Activated CD8-positive, alpha-beta memory T cell treated with anti-CD3 and anti-CD28 coated beads, Interleukin-2, amount 50 U/mL, for 1 hour (primary cell): Measurements from ENCODE around the gene FBXW4.

ENCODE experiments used
- DNase-seq: peaks from one replicate; pipeline ENCODE4 v3.0.0-alpha.2; 2020; ENCODE audit errors: extremely low read depth

The FBXW4 gene

GRCh38 chr10:101566333-101567164 is 128.4 kb downstream of the FBXW4 start:
- no peak for DNase-seq

DNA sequence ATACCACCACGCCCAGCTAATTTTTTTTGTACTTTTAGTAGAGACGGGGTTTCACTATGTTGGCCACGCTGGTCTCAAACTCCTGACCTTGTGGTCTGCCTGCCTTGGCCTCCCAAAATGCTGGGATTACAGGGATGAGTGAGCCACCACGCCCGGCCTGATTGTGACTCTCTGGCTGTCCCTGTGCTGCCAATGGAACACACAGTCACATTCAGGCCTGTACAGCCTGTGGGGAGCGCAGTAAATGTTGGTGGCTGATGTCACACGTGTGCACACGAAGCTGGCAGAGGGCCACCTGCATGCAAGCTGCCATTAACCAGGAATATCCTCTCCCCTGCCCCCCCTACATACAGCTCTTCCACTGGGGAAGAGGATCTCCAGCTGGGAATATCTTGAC is 129.0 kb downstream of the FBXW4 start:
- DNase-seq = no peak

DNA sequence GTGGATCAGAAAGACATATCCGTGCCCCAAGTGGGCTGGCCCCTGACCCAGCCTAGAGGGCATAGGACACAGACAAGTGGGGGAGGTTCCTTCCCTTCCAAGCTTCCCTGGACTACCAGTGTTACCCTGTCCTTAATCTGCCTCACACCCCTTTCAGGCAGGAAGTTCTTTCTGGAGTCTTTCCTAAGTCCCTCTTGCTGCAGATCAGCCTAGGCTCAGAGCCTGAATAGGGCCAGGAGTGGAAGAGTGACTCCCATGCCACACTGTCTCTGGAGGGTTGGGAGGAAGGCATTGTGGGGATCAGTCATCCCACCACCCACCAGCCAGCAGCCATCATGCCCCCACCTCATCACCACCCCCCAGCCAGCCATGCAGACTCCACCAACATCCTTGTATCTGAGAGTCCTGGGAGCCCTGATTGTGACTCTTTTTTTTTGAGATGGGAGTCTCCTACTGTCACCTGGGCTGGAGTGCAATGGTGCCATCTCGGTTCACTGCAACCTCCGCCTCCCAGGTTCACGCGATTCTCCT is 129.5 kb downstream of the FBXW4 start:
- DNase-seq = no peak

DNA sequence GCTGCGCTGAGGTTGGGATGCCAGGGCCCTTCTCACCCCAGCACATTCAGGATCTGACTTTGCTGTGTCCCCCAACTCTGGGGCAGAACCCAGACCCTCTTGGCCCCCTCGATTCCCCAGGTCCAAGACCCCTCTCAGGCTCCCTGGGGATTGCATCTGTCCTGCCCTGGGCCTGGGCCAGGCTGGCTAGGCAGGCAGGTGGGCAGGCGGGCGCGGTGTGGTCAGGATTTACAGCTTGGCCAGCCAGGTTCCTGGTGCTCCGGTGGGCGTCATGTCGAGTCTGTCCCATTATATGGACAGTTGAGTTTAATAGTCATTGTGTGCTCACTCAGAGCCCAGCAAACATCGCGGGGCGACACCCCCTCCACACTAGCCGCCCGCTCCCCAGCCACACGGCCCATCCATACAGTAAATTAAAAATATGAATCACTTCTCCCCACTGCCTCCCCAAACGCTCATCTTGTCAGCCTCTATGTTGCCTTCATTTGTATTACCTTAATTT is 130.4 kb downstream of the FBXW4 start:
- no peak for DNase-seq

GRCh38 chr10:101563497-101564040 is 131.4 kb downstream of the FBXW4 start:
- DNase-seq = no peak

GRCh38 chr10:101563007-101563406 is 132.0 kb downstream of the FBXW4 start:
- no peak for DNase-seq

DNA sequence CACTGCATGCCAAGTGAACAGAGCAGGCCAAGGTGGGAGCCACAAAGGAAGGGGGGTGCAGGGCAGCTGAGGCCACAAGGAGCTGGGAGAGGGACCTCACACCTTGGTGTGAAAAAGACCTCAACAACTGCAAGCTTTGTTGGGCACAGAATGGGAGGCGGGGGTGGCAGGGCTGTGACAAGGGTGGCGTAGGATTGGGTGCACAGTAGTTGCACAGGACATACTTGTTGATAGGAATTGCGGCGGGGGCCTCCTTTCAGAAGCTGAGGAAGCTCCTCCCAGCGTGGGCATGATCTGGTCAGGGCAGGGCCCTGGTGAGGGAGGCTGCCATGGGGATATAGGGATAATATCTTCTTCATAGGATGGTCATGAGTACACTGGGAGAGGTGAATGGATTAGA is 132.7 kb downstream of the FBXW4 start:
- no peak for DNase-seq

DNA sequence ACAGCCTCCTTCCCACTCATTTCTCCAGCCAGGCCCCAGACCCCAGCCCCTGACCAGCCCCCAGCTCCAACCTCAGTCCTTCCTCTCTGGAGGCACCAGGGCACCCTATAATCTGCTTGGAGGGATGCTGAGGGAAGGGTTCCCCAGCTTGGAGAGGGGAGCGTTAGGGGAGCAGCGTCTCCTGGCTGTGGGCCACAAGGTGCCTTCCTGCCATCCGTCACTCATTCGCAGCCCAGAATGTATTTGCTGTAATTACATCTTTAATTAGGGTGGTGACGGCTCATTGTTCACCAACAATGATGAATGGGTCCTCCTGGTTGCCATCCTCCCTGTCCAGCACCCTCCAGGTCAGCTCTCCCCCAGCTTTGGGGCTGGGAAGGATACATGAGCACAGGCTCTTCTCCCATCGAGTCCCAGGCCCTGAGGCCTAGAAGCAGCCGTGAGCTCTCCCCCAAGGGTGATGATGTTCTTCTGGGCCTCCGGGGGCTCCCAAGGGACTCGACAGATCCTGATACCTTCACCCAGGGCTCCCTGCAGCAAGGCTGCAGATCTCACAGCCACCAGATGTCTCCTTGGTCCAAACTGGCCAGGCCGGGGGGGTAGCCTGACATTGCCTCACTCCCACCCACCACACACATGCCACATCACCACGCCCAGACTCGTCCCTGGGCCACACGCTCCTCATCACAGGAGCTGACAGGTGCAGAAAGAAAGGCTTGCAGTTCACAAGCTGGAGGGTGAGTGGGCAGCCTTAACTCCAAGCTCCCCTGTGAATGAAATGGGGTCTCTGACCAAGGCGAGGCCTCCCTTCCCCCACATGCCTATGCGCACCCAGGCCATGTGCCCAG is 133.7 kb downstream of the FBXW4 start:
- DNase-seq = no peak
